Skin of body (tissue), 2 donors: Measurements from ENCODE around the gene GARIN5A. TPM values are rescaled to one million over a fixed set of nuclear protein-coding genes. Genes with fewer than 3 reads are reported as not detected.

ENCODE experiments used
- DNase-seq: peaks from one replicate; lab custom pipeline; 2025; lab: John Stamatoyannopoulos, UW
- total RNA-seq: library from RNA; depleted of rRNA; stranded (reverse); fragments of >200 nt; gene quantifications from one replicate; pipeline ENCODE4 v1.2.3, GENCODE V29; 2014

Gene GARIN5A
- total RNA-seq, 1 donor from 2014 or later, result 0.69 TPM

GRCh38 chr19:50417111-50418081 lies 59.3 kb downstream of the GARIN5A start:
- DNase-seq, result no peak

Other genes with a start within 250 kb of the GARIN5A start
- gene KCNC3, start 147.5 kb downstream of the GARIN5A start, total RNA-seq, result 0.59 TPM
- gene NAPSA, start 111.2 kb downstream of the GARIN5A start, total RNA-seq, result 0.59 TPM
- 26.0 TPM for gene NR1H2, start 100.4 kb downstream of the GARIN5A start, total RNA-seq
- gene POLD1, start 92.5 kb downstream of the GARIN5A start, total RNA-seq, result 16.0 TPM
- 0.30 TPM for gene SPIB, start 57.9 kb downstream of the GARIN5A start, total RNA-seq
- 9.3 TPM for gene MYBPC2, start 44.0 kb downstream of the GARIN5A start, total RNA-seq
- gene EMC10, start 341 bp downstream of the GARIN5A start, total RNA-seq, result 27.5 TPM
- 8.1 TPM for gene JOSD2, start 34.3 kb upstream of the GARIN5A start, total RNA-seq
- not detected for gene ASPDH, start 37.1 kb upstream of the GARIN5A start, total RNA-seq
- gene LRRC4B, start 91.6 kb upstream of the GARIN5A start, total RNA-seq, result 5.1 TPM
- gene SYT3, start 163.0 kb upstream of the GARIN5A start, total RNA-seq, result 0.10 TPM
- gene C19orf81, start 172.6 kb upstream of the GARIN5A start, total RNA-seq, result not detected
- 2.9 TPM for gene SHANK1, start 243.0 kb upstream of the GARIN5A start, total RNA-seq
- 27.2 TPM for gene CLEC11A, start 246.5 kb upstream of the GARIN5A start, total RNA-seq